SJSA1 (cell line): ENCODE results near the gene NFKB1. TPM values are rescaled to one million over a fixed set of nuclear protein-coding genes. Genes with fewer than 3 reads are reported as not detected.

Experiments used
- DNase-seq, 2 experiments: peaks; one replicate each; pipeline ENCODE4 v3.0.0-alpha.2; 2015 to 2020; ENCODE audit warnings: low spot score in 2 of 2, low read depth in 1 of 2
- H3K27ac ChIP-seq: fragments of 250-450 bp; sonication (Bioruptor Pico); 2 replicates; pipeline ENCODE4 v1.5.1; 2020; ENCODE audit warnings: mild to moderate bottlenecking, moderate library complexity
- H3K27me3 ChIP-seq: fragments of 250-450 bp; sonication (Bioruptor Pico); replicated peaks from 2 replicates; pipeline ENCODE4 v1.5.1; 2020; ENCODE audit warnings: mild to moderate bottlenecking, moderate library complexity
- H3K36me3 ChIP-seq: fragments of 250-450 bp; sonication (Bioruptor Pico); 2 replicates; pipeline ENCODE4 v1.5.1; 2020; ENCODE audit warnings: mild to moderate bottlenecking
- H3K4me1 ChIP-seq: fragments of 250-450 bp; sonication (Bioruptor Pico); replicated peaks from 2 replicates; pipeline ENCODE4 v1.6.1; 2021; ENCODE audit warnings: mild to moderate bottlenecking
- H3K4me3 ChIP-seq: fragments of 250-450 bp; sonication (Bioruptor Pico); 2 replicates; pipeline ENCODE4 v1.5.1; 2020; ENCODE audit warnings: mild to moderate bottlenecking
- H3K9me3 ChIP-seq: fragments of 250-450 bp; sonication (Bioruptor Pico); replicated peaks from 2 replicates; pipeline ENCODE4 v1.5.1; 2020; ENCODE audit warnings: mild to moderate bottlenecking
- total RNA-seq: library from RNA; depleted of rRNA; stranded (reverse); fragments of >200 nt; shearing (Covaris generic); gene quantifications from 2 replicates; pipeline ENCODE4 v1.2.3, GENCODE V29; 2014

NFKB1 gene
- total RNA-seq, 1 experiment from 2014 or later: 47.9 TPM

DNA sequence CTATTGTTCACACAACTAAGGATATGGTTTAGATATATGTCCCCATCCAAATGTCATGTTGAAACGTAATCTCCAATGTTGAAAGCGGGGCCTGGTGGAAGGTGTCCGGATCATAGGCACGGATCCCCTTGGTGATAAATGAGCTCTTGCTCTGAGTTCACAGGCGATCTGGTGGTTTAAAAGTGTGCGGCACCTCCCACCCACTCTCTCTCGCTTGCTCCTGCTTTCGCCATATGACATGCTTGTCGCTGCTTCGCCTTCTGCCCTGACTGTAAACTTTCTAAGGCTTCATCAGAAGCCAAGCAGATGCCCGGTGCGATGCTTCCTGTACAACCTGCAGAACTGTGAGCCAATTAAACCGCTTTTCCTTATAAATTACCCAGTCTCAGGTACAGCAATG, 128.5 kb downstream of the NFKB1 start:
- H3K4me1 ChIP-seq: peaks cover 11% of the 10 kb centered on the region
- H3K27ac ChIP-seq: no peak overlapping the region
- DNase-seq: no peak
- H3K27me3 ChIP-seq: no peaks in the 10 kb centered on the region
- no peak overlapping the region for H3K4me3 ChIP-seq
- no peaks in the 10 kb centered on the region for H3K9me3 ChIP-seq
- no peaks in the 10 kb centered on the region; the same call in 1 of the 2 replicates for H3K36me3 ChIP-seq

DNA sequence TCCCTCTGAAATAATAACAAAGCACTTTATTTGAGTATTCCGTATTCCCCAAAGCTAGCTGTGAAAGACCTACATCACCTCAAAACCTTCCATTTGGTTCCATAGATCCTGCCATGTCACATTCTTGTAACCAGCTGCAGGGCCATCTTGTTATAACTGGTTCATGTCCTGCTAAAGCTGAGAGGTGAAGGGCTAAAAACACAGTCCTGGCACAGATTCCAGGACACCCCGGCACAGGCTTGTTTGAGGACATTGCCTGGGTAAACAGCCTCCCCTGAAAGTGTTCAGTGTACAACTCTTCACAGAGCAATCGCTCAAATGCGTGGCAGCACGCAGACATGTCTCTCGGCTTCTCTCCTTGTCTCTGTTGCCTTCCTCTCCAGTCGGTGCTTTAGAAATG, 130.5 kb downstream of the NFKB1 start:
- DNase-seq: no peak

DNA sequence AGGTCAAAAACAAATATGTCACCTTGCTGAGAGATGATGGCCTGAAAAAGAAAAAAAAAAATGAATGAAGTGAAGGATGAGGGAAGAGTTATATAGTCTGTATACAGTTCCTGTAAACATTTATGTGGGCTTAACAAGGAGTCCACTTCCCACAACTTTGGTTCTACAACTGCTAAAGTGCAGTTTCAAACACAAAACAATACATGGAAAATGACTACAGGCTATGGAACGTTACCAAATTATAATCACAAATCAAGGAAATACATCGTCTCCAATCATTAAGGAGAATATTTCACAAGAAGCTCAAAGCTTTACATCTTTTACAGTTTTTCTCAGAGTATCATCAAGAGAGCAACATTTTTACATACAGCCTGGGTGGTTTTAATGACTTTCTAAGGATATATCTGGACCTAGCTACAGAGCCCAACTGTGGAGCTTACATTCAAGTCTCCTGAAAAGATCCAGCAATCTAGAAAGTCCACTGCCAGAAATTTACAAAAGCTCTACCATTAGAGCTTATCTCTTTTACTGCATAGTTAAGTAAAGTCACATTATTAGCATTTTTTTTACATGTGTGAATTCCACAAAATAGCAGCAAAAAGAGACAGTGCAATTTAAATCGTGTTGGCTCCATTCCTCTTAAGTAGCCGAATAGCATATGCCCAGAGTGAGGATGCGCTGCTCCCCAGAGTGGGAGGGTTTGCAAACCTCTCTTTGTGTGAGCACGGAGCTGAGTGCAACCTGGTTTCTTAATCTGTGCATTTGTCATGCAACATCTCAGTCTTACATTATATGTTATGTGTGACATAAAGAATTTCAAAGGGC, 131.3 kb downstream of the NFKB1 start:
- no peak for DNase-seq

More for the DNA sequence above, 130.5 kb downstream of the NFKB1 start:
- no peak overlapping the region for H3K27ac ChIP-seq
- no peaks in the 10 kb centered on the region; the same call in 1 of the 2 replicates for H3K27me3 ChIP-seq
- no peaks in the 10 kb centered on the region for H3K9me3 ChIP-seq
- H3K36me3 ChIP-seq: no peaks in the 10 kb centered on the region; the same call in 1 of the 2 replicates
- H3K4me3 ChIP-seq: no peak overlapping the region
- peaks cover 11% of the 10 kb centered on the region for H3K4me1 ChIP-seq

DNA sequence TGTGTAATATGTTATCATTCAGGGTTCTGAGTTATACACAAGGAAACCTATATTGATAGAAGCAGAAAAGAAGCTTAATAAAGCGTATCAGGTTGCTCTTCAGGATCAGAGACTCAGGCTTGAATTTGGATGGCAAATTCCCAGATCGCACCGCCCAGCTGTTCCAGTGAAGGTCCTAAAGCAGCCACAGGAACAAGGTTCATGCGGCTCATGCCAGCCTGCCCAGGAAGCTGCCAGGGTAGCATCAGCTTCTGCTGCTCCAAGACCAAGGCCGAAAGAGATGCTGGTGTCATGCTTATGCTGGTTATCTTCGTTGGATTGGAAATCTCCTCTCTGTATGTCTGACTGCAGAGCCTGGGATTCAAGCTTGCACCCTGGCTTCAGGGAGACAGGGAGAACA, 131.9 kb downstream of the NFKB1 start:
- Histone ChIP-seq H3K4me1 (peaks cover 4% of the 10 kb centered on the region), H3K27ac (no peak overlapping the region), H3K36me3 (no peaks in the 10 kb centered on the region; the same call in 1 of the 2 replicates), H3K4me3 (no peak overlapping the region), H3K9me3 (no peaks in the 10 kb centered on the region), H3K27me3 (no peaks in the 10 kb centered on the region; the same call in 1 of the 2 replicates)
- DNase-seq: no peak

More for the DNA sequence above, 131.3 kb downstream of the NFKB1 start:
- H3K4me1 ChIP-seq: peaks cover 11% of the 10 kb centered on the region
- H3K27me3 ChIP-seq: no peaks in the 10 kb centered on the region; the same call in 1 of the 2 replicates
- no peak overlapping the region for H3K4me3 ChIP-seq
- H3K36me3 ChIP-seq: no peaks in the 10 kb centered on the region; the same call in 1 of the 2 replicates
- H3K9me3 ChIP-seq: no peaks in the 10 kb centered on the region
- H3K27ac ChIP-seq: no peak overlapping the region

DNA sequence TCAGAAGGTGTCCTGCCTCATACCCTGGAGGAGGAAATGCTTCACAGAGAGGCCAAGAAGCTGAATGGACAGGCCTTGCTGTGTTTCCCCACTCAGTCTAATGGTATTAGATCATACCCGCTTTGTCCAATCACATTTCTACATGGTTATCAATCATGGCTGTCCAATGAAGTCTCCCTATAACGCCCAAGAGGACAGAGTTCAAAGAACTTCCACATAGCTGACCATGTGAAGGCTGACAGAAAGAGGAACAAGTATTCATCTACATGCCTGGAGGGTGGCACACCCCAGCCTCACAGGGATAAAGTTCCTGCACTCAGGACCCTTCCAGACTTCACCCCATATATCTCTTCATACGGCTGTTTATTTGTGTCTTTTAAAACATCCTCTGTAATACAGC, 136.2 kb downstream of the NFKB1 start:
- Histone ChIP-seq H3K27ac (no peak overlapping the region), H3K27me3 (no peaks in the 10 kb centered on the region; the same call in 1 of the 2 replicates), H3K9me3 (no peaks in the 10 kb centered on the region), H3K4me1 (0 out of 2 replicates have a peak, but pooled peaks cover 3% of the 10 kb centered on the region), H3K36me3 (no peaks in the 10 kb centered on the region), H3K4me3 (no peak overlapping the region)
- DNase-seq: no peak

DNA sequence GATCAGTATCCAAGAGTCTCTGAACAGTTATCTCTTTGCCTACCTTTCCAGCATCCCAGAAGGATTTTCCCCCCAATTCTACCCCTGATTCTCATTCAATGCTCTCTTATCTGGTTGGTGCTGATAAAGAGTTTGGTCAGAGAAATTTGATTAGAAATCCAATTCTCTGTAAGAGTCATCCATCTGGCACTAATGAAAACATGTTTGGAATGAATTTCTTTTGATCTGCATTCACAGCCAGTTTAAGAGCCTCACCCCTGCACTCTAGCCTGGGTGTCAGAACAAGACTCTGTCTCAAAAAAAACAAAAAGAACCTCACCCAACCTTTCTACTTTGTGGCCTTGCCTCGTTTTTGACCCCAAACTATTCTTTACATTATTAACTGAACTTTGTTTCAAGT, 137.5 kb downstream of the NFKB1 start:
- Histone ChIP-seq H3K27ac (no peak overlapping the region), H3K36me3 (no peaks in the 10 kb centered on the region), H3K9me3 (no peaks in the 10 kb centered on the region), H3K4me1 (0 out of 2 replicates have a peak, but pooled peaks cover 3% of the 10 kb centered on the region), H3K4me3 (no peak overlapping the region), H3K27me3 (no peaks in the 10 kb centered on the region; the same call in 1 of the 2 replicates)
- DNase-seq: no peak

DNA sequence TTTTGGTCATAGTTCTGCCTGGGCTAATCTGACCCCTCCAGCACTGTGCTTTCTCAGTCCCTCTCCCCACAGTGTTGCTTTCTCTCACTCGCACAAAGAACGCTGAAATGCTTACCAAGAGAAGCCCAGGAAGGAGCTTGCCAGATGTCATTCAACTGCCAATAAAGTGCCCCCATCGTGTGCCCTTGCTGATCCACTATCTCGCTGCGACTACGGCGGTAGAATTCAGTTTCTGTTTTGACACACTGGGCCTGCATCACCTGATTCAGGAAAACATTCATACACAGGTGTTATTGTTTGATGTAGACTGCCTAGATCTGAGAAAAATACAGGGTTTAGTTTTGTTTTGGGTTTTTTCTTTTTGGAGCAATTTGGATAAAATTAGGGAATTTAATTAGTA, 138.4 kb downstream of the NFKB1 start:
- Histone ChIP-seq H3K27ac (no peak overlapping the region), H3K36me3 (no peaks in the 10 kb centered on the region), H3K27me3 (no peaks in the 10 kb centered on the region; the same call in 1 of the 2 replicates), H3K4me3 (no peak overlapping the region), H3K4me1 (0 out of 2 replicates have a peak, but pooled peaks cover 3% of the 10 kb centered on the region), H3K9me3 (no peaks in the 10 kb centered on the region)
- DNase-seq: no peak

DNA sequence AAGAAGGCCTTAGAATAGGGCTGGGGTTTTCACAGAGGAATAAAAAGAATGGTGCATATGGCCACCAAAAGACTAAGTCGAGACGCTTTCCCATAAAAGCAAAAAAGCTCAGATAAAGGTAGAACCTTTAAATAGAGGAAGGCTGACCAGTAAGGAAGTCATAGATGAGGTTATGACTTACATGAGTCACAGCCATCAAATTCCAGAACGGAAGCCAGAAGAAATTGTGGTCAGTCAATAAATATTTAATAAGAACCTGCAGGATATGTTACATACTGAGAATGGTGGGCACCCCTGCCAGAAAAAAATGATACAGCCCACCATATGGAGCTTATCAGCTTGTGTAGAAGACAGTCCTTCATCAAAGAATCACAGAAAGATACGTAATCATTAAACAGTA, 139.5 kb downstream of the NFKB1 start:
- Histone ChIP-seq H3K4me3 (no peak overlapping the region), H3K4me1 (0 out of 2 replicates have a peak, but pooled peaks cover 3% of the 10 kb centered on the region), H3K27ac (no peak overlapping the region), H3K9me3 (no peaks in the 10 kb centered on the region), H3K36me3 (no peaks in the 10 kb centered on the region), H3K27me3 (no peaks in the 10 kb centered on the region; the same call in 1 of the 2 replicates)
- DNase-seq: no peak

DNA sequence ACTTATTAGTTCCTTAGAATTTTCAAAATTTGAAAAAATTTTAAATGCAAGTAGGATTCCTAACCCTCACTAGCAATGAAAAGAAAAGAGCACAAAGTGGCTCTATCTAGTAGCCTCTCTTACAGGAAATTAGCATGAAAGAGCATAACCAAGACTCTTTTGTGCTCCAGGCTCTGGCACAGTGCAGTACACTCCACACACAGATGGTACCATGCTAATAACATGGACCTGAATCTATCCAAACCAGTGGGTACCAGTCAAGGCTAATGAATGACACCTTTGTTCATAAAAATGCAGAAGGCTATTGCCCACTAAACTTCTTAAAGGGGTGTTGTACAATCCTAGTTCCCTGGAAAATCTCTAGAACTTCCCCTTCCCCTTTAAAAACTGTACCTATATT, 140.6 kb downstream of the NFKB1 start:
- Histone ChIP-seq H3K4me3 (no peak overlapping the region), H3K27ac (no peak overlapping the region), H3K27me3 (no peaks in the 10 kb centered on the region), H3K36me3 (no peaks in the 10 kb centered on the region), H3K4me1 (0 out of 2 replicates have a peak, but pooled peaks cover 3% of the 10 kb centered on the region), H3K9me3 (no peaks in the 10 kb centered on the region)
- DNase-seq: no peak

DNA sequence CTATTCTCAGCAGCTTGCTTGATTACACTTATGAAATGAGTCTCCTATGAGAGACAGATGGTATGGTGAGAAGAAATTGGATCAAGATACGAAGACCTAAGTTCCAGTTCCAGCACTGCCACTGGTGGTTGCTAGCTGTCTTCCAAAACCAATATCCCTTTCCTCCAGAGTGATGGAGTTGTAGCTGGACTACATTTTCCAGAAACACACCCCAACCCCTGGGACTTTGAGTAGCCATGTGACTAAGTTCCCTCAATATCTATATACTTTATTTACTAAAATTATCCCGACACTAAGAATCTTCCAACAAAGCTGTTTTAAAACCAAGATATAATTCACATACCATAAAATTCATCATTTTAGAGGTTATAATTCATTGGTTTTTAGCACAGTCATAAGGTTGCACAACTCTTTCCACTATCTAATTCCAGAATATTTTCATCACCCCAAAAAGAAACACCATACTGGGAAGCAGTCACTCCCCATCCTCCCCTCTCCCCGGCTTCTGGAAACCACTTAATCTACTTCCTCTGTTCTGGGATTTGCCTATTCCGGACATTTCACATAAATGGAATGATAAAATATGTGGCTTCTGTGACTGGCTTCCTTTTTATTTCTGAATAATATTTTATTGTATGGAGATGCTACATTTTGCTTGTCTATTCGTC, 141.6 kb downstream of the NFKB1 start:
- DNase-seq: no peak
- 0 out of 2 replicates have a peak, but pooled peaks cover 3% of the 10 kb centered on the region for H3K4me1 ChIP-seq
- no peak overlapping the region for H3K4me3 ChIP-seq
- H3K36me3 ChIP-seq: no peaks in the 10 kb centered on the region
- H3K27me3 ChIP-seq: no peaks in the 10 kb centered on the region
- H3K27ac ChIP-seq: no peak overlapping the region
- H3K9me3 ChIP-seq: no peaks in the 10 kb centered on the region

DNA sequence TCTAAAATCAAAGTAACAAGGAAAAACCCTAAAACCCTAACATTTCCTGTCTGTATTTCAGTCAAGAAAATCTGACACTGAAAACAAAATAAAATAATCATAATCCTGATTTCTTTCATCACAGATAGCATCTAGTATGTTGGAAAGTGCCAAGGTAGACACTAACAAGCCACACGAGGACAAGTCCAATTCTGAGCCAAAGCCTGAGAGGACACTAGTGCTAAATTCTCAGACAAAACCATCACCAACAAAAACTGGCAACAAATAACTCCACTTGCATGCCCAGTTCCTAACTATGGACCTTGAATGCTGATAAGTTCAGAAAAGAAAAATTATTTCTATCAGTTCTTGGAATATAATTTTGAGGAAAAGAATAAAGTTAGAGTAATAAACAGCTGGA, 146.0 kb downstream of the NFKB1 start:
- Histone ChIP-seq H3K27me3 (no peaks in the 10 kb centered on the region), H3K27ac (no peak overlapping the region), H3K36me3 (no peaks in the 10 kb centered on the region), H3K9me3 (no peaks in the 10 kb centered on the region), H3K4me3 (no peak overlapping the region), H3K4me1 (no peaks in the 10 kb centered on the region)
- DNase-seq: no peak

DNA sequence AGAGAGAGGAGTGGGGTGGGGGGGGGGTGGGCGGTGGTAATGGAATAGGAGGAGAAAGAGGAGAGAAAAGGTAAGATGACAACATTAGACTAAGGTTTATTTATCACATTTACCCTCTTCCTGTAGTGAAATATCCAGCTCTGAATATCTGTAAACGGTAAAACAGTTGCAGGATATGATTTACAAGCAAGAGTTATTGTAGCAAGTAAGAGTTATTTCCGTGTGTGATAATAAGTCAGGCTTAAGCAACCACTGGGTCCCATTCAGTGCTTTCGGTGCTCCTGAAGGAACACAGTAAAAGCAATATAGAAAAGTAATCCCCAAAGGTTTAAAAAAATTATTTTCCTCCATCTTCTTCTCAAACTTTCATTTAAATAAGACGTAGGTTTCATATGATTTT, 156.0 kb downstream of the NFKB1 start:
- Histone ChIP-seq H3K27me3 (no peaks in the 10 kb centered on the region), H3K4me3 (no peak overlapping the region), H3K4me1 (no peaks in the 10 kb centered on the region), H3K9me3 (no peaks in the 10 kb centered on the region), H3K36me3 (no peaks in the 10 kb centered on the region), H3K27ac (no peak overlapping the region)
- no peak for DNase-seq

DNA sequence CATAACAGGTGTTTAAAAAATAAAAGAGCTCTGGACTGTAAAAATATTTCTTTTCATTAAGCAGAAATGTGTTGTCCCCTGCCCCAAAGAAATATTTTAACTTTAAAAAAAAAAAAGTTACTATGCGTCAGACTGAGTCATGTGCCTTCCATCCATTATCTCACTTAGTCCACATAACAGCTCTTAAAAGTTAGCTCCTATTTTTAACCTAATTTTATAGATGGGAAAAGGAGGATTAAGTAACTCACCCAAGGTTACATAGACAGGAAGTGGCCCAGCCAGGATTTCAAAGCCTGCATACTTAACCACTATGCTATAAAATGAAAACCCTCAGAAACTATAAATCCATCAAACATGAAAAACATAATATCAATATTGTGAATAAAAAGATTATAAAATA, 161.9 kb downstream of the NFKB1 start:
- H3K4me1 ChIP-seq: peaks cover 5% of the 10 kb centered on the region
- no peak overlapping the region for H3K4me3 ChIP-seq
- H3K27ac ChIP-seq: no peak overlapping the region
- H3K9me3 ChIP-seq: no peaks in the 10 kb centered on the region
- H3K27me3 ChIP-seq: no peaks in the 10 kb centered on the region
- H3K36me3 ChIP-seq: no peaks in the 10 kb centered on the region; the same call in 1 of the 2 replicates
- DNase-seq: no peak

DNA sequence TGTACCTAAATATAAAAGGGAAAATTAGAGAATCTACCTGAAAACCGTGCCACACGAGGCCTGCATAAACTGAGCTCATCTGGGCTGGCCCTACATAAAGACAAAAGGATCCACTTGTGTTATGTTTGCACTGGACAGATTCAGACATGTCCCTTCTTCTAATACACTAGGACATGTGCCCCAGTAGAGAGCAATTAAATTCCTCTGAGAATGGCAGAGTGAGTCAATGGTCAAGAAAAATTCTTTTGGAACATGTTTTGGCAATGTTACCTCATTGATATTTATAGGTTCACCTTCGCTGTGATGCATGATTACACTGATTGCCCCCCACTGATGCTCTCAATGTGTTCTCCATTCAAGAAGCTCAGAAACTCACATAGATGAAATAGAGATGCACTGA, 164.4 kb downstream of the NFKB1 start:
- no peaks in the 10 kb centered on the region for H3K9me3 ChIP-seq
- no peaks in the 10 kb centered on the region for H3K27me3 ChIP-seq
- no peak for DNase-seq
- no peak overlapping the region for H3K4me3 ChIP-seq
- peaks cover 5% of the 10 kb centered on the region for H3K4me1 ChIP-seq
- no peaks in the 10 kb centered on the region; the same call in 1 of the 2 replicates for H3K36me3 ChIP-seq
- H3K27ac ChIP-seq: no peak overlapping the region
